GM23248 (cell line): ENCODE measurements around the gene ATP8B3. TPM values are rescaled to one million over a fixed set of nuclear protein-coding genes. Genes with fewer than 3 reads are reported as not detected.

Source experiments
- DNase-seq: peaks from one replicate; pipeline ENCODE4 v3.0.0-alpha.2; 2015
- H2AFZ ChIP-seq: fragments of 200-600 bp; sonication (generic); 2 replicates; pipeline ENCODE4 v1.6.1; 2016; ENCODE audit warnings: antibody characterized with exemption
- H3F3A ChIP-seq: fragments of 200-600 bp; sonication (generic); 2 replicates; pipeline ENCODE4 v1.6.1; 2016; ENCODE audit warnings: mild to moderate bottlenecking, antibody characterized with exemption, mixed run types; ENCODE audit not compliant: insufficient read depth
- H3K27ac ChIP-seq: fragments of 200-600 bp; sonication (generic); 2 replicates; pipeline ENCODE4 v1.5.1; 2016; ENCODE audit warnings: mild to moderate bottlenecking
- H3K27me3 ChIP-seq: fragments of 200-600 bp; sonication (generic); replicated peaks from 2 replicates; pipeline ENCODE4 v1.6.1; 2016; ENCODE audit warnings: mild to moderate bottlenecking; ENCODE audit not compliant: insufficient read depth
- H3K36me3 ChIP-seq: fragments of 200-600 bp; sonication (generic); 2 replicates; pipeline ENCODE4 v1.6.1; 2016; ENCODE audit warnings: low read depth, mild to moderate bottlenecking
- H3K4me1 ChIP-seq: fragments of 200-600 bp; sonication (generic); 2 replicates; pipeline ENCODE4 v1.6.1; 2016; ENCODE audit warnings: mild to moderate bottlenecking; ENCODE audit not compliant: insufficient read depth
- H3K4me2 ChIP-seq: fragments of 200-600 bp; sonication (generic); one replicate; pipeline ENCODE4 v1.6.1; 2016; ENCODE audit warnings: mild to moderate bottlenecking; ENCODE audit not compliant: unreplicated experiment
- H3K4me3 ChIP-seq: fragments of 200-600 bp; sonication (generic); 2 replicates; pipeline ENCODE4 v1.5.1; 2016; ENCODE audit warnings: mild to moderate bottlenecking
- H3K79me2 ChIP-seq: fragments of 200-600 bp; sonication (generic); 2 replicates; pipeline ENCODE4 v1.6.1; 2016; ENCODE audit warnings: mild to moderate bottlenecking; ENCODE audit not compliant: insufficient read depth
- H3K9ac ChIP-seq: fragments of 200-600 bp; sonication (generic); 2 replicates; pipeline ENCODE4 v1.6.1; 2016; ENCODE audit warnings: mild to moderate bottlenecking
- H3K9me2 ChIP-seq: fragments of 200-600 bp; sonication (generic); 2 replicates; pipeline ENCODE4 v1.6.1; 2016; ENCODE audit warnings: mixed run types, mild to moderate bottlenecking, moderate library complexity; ENCODE audit not compliant: insufficient read depth
- H3K9me3 ChIP-seq: fragments of 200-600 bp; sonication (generic); one replicate; pipeline ENCODE4 v1.6.1; 2017; ENCODE audit warnings: low read depth
- H4K20me1 ChIP-seq: fragments of 200-600 bp; sonication (generic); 2 replicates; pipeline ENCODE4 v1.6.0; 2016; ENCODE audit not compliant: insufficient read depth
- EZH2 ChIP-seq: fragments of 200-600 bp; sonication (generic); IDR thresholded peaks from 2 replicates; pipeline ENCODE4 v1.6.1; 2018; ENCODE audit warnings: antibody characterized with exemption, mild to moderate bottlenecking; ENCODE audit not compliant: insufficient read depth, poor library complexity, severe bottlenecking
- EZH2phosphoT487 ChIP-seq: fragments of 200-600 bp; sonication (generic); IDR thresholded peaks from 2 replicates; pipeline ENCODE4 v1.6.1; 2018; ENCODE audit warnings: antibody characterized with exemption, moderate library complexity, mild to moderate bottlenecking, low read depth; ENCODE audit not compliant: insufficient read depth
- WGBS, 2 experiments: methylation state at CpG; one replicate each; pipeline ENCODE4 v1.1.6; 2015 to 2017; ENCODE audit warnings: low lambda C conversion rate in 2 of 2, low coverage in 1 of 2; ENCODE audit errors: missing lambda C conversion rate in 2 of 2; 5-methylcytosine and 5-hydroxymethylcytosine counted together
- in situ Hi-C: fragments of 300-500 bp; cut with MboI; formaldehyde crosslinking; loops from 2 replicates; pipeline ENCODE4 v1.15.0; 2020
- polyA plus RNA-seq: library from polyadenylated mRNA; unstranded; fragments of >200 nt; fragmentation: Nextera tagmentation; extraction: Ambion mirVana; gene quantifications from 2 replicates; pipeline ENCODE4 v1.2.1, GENCODE V29; 2016
- total RNA-seq: library from RNA; depleted of rRNA; stranded (reverse); fragments of >200 nt; shearing (Covaris generic); gene quantifications from 2 replicates; pipeline ENCODE4 v1.2.3, GENCODE V29; 2014; rRNA removed

The ATP8B3 gene
- 0.32 and 2.5 TPM in 2 replicates for total RNA-seq
- 1.8 and 1.9 TPM in 2 replicates for polyA plus RNA-seq

GRCh38 chr19:1811942-1812425 lies at the start of gene ATP8B3:
ATP8B3 (minus strand) TSS chr19:1812276; CDS start chr19:1811736, 540 bp downstream.
- Histone ChIP-seq H3K4me3 (peak within 1 kb of the TSS; percentile 77), H3K27me3 (no peaks in the 10 kb centered on the region), H3K9me2 (no peaks in the 10 kb centered on the region), H3F3A (no peaks in the 10 kb centered on the region), H3K79me2 (no peaks in the 10 kb centered on the region), H3K36me3 (no peaks in the 10 kb centered on the region), H4K20me1 (no peaks in the 10 kb centered on the region), H3K4me1 (peaks cover 3% of the 10 kb centered on the region; the same call in 1 of the 2 replicates), H3K9me3 (no peaks in the 10 kb centered on the region), H2AFZ (peak within 1 kb of the TSS; percentile 83), H3K9ac (peak within 1 kb of the TSS; percentile 68), H3K4me2 (peak within 1 kb of the TSS; percentile 93), H3K27ac (no peak within 1 kb of the TSS)
- WGBS, 2 experiments: 3 to 4% methylated on average over 24 to 39 of the region's 48 CpGs
- TF ChIP-seq EZH2phosphoT487 (no peak), EZH2 (no peak)
- no peak for DNase-seq
- in situ Hi-C loops: no loop called here

GRCh38 chr19:1861599-1862031 lies 49.5 kb upstream of the ATP8B3 start:
- in situ Hi-C loops: no loop called here
- Histone ChIP-seq H2AFZ (no peak overlapping the region), H3K4me3 (peak overlapping the region; percentile 91), H3K9me3 (no peaks in the 10 kb centered on the region), H3K4me2 (peak overlapping the region; percentile 87), H3K9me2 (no peaks in the 10 kb centered on the region), H3F3A (no peaks in the 10 kb centered on the region), H4K20me1 (no peaks in the 10 kb centered on the region), H3K36me3 (no peaks in the 10 kb centered on the region), H3K27ac (peak overlapping the region; percentile 72), H3K9ac (peak overlapping the region; percentile 90), H3K4me1 (peaks cover 17% of the 10 kb centered on the region), H3K79me2 (peaks cover 65% of the 10 kb centered on the region), H3K27me3 (no peaks in the 10 kb centered on the region)
- peak; percentile 71 for DNase-seq
- WGBS, 2 experiments: 18 to 22% methylated on average over 20 to 23 of the region's 23 CpGs
- TF ChIP-seq EZH2 (no peak), EZH2phosphoT487 (no peak)

- Histone ChIP-seq H3F3A (peaks cover 4% of the 10 kb centered on the region; the same call in 1 of the 2 replicates), H3K9ac (peak overlapping the region; percentile 90), H3K79me2 (peaks cover 71% of the 10 kb centered on the region), H3K9me2 (no peaks in the 10 kb centered on the region), H3K36me3 (no peaks in the 10 kb centered on the region), H4K20me1 (no peaks in the 10 kb centered on the region), H3K4me1 (peaks cover 23% of the 10 kb centered on the region), H3K4me2 (peak overlapping the region; percentile 87), H3K27me3 (no peaks in the 10 kb centered on the region), H3K9me3 (no peaks in the 10 kb centered on the region), H3K27ac (peak overlapping the region; percentile 72), H2AFZ (no peak overlapping the region), H3K4me3 (peak overlapping the region; percentile 91)
- WGBS, 2 experiments: 43 to 46% methylated on average over 23 to 28 of the region's 28 CpGs
- no peak for DNase-seq
- TF ChIP-seq EZH2 (no peak), EZH2phosphoT487 (no peak)
- in situ Hi-C loops: no loop called here
Observed at GRCh38 chr19:1860821-1861598, 48.9 kb upstream of the ATP8B3 start.

GRCh38 chr19:1860042-1860775 lies 48.1 kb upstream of the ATP8B3 start:
- in situ Hi-C loops: no loop called here
- Histone ChIP-seq H3K4me2 (peak overlapping the region; percentile 87), H3K27ac (peak overlapping the region; percentile 72), H3K9me2 (no peaks in the 10 kb centered on the region), H3K4me1 (peaks cover 28% of the 10 kb centered on the region), H3K79me2 (peaks cover 77% of the 10 kb centered on the region), H2AFZ (no peak overlapping the region), H3F3A (peaks cover 9% of the 10 kb centered on the region; the same call in 1 of the 2 replicates), H3K36me3 (no peaks in the 10 kb centered on the region), H3K9ac (peak overlapping the region; percentile 90), H4K20me1 (no peaks in the 10 kb centered on the region), H3K4me3 (peak overlapping the region; percentile 91), H3K27me3 (no peaks in the 10 kb centered on the region), H3K9me3 (no peaks in the 10 kb centered on the region)
- WGBS, 2 experiments: 4% methylated on average over 19 to 29 of the region's 32 CpGs
- no peak for TF ChIP-seq EZH2phosphoT487
- TF ChIP-seq EZH2: no peak
- peak; percentile 96 for DNase-seq
